ENCODE data around the gene ARL14EP. TPM values are rescaled to one million over a fixed set of nuclear protein-coding genes. Genes with fewer than 3 reads are reported as not detected.

The ARL14EP gene
- total and polyA plus RNA-seq, 9 donors: 18.4 to 39.6 (median 27.7) TPM

Other genes with a start within 250 kb of the ARL14EP start
- gene FSHB, start 92.1 kb upstream of the ARL14EP start, total RNA-seq: not detected
- gene FSHB, start 92.1 kb upstream of the ARL14EP start, polyA plus RNA-seq: not detected

Measured in ovary (tissue), 9 donors.